Astrocyte of the spinal cord (primary cell): ENCODE results near the gene KLHL12.
A peak's percentile ranks its signal among the peaks of the same experiment; 100 is the strongest.

ENCODE experiments used
- DNase-seq: peaks from one replicate; pipeline ENCODE4 v3.0.0; 2011; ENCODE audit warnings: low read depth, low spot score
- H3K4me3 ChIP-seq: 2 replicates; pipeline ENCODE4 v1.5.1; 2011; ENCODE audit warnings: low read depth, mild to moderate bottlenecking, low read length, moderate library complexity
- CTCF ChIP-seq: IDR thresholded peaks from 2 replicates; pipeline ENCODE4 v1.5.1; 2012; ENCODE audit warnings: low read depth, mild to moderate bottlenecking, low read length, inconsistent platforms
- in situ Hi-C: cut with HindIII; loops from 2 replicates; pipeline ENCODE4 v1.10.0; 2017; ENCODE audit warnings: low sequenced_read_pairs

KLHL12 gene

GRCh38 chr1:202926581-202927491, at the start of gene KLHL12:
KLHL12 (minus strand) TSS chr1:202927234; CDS start chr1:202925162, 2,072 bp downstream.
- peak; percentile 97 for DNase-seq
- peak within 1 kb of the TSS; percentile 98 for H3K4me3 ChIP-seq
- in situ Hi-C loops = no loop called here
- TF ChIP-seq CTCF = peak; percentile 70

- TF ChIP-seq CTCF = no peak
- in situ Hi-C loops = no loop called here
- H3K4me3 ChIP-seq = no peak overlapping the region
- DNase-seq = no peak
Measured at GRCh38 chr1:202976633-202977032, 49.6 kb upstream of the KLHL12 start.

GRCh38 chr1:202974856-202975255, 47.8 kb upstream of the KLHL12 start:
- no peak for TF ChIP-seq CTCF
- in situ Hi-C loops = no loop called here
- no peak for DNase-seq

GRCh38 chr1:202972046-202972445, 45.0 kb upstream of the KLHL12 start:
- no peak for DNase-seq
- in situ Hi-C loops = no loop called here
- no peak for TF ChIP-seq CTCF
- H3K4me3 ChIP-seq = no peak overlapping the region

More at GRCh38 chr1:202974856-202975255, 47.8 kb upstream of the KLHL12 start:
- no peak overlapping the region for H3K4me3 ChIP-seq

- DNase-seq = peak; percentile 53
- peak; percentile 82 for TF ChIP-seq CTCF
- H3K4me3 ChIP-seq = no peak overlapping the region
- in situ Hi-C loops = no loop called here
Measured at GRCh38 chr1:202968895-202969295, 41.9 kb upstream of the KLHL12 start.

- no peak for TF ChIP-seq CTCF
- H3K4me3 ChIP-seq = no peak overlapping the region
- in situ Hi-C loops = no loop called here
- DNase-seq = no peak
Measured at GRCh38 chr1:202968351-202968750, 41.3 kb upstream of the KLHL12 start.
